ENCODE data around the gene CALCR.

The CALCR gene

GRCh38 chr7:93579431-93579830 lies 4.9 kb upstream of the CALCR start:
- no peak for FAIRE-seq
- no peak for TF ChIP-seq TAF1 (IDR thresholded peaks at IDR 0.05; ENCODE audit: low read depth, low read length)
- no peak for TF ChIP-seq PAX5 (IDR thresholded peaks at IDR 0.05; ENCODE audit: insufficient read depth, low read length, severe bottlenecking)
- no peak for TF ChIP-seq SPI1 (IDR thresholded peaks at IDR 0.05; ENCODE audit: low read depth, low read length)
- no peak for TF ChIP-seq POLR2A (IDR thresholded peaks at IDR 0.05; ENCODE audit: low read depth, low read length)
- TF ChIP-seq POLR2AphosphoS5 (IDR thresholded peaks at IDR 0.05; ENCODE audit: low read depth, low read length) = no peak
- no peak for TF ChIP-seq POU2F2 (IDR thresholded peaks at IDR 0.05; ENCODE audit: low read depth, low read length)
- DNase-seq (ENCODE audit: insufficient read length, low spot score) = no peak

- no peak for TF ChIP-seq TAF1 (IDR thresholded peaks at IDR 0.05; ENCODE audit: low read depth, low read length)
- TF ChIP-seq POLR2A (IDR thresholded peaks at IDR 0.05; ENCODE audit: low read depth, low read length) = no peak
- DNase-seq (ENCODE audit: insufficient read length, low spot score) (no peak), FAIRE-seq (no peak)
These were observed 4.2 kb upstream of the CALCR start for GRCh38 chr7:93578762-93579161.

DNA sequence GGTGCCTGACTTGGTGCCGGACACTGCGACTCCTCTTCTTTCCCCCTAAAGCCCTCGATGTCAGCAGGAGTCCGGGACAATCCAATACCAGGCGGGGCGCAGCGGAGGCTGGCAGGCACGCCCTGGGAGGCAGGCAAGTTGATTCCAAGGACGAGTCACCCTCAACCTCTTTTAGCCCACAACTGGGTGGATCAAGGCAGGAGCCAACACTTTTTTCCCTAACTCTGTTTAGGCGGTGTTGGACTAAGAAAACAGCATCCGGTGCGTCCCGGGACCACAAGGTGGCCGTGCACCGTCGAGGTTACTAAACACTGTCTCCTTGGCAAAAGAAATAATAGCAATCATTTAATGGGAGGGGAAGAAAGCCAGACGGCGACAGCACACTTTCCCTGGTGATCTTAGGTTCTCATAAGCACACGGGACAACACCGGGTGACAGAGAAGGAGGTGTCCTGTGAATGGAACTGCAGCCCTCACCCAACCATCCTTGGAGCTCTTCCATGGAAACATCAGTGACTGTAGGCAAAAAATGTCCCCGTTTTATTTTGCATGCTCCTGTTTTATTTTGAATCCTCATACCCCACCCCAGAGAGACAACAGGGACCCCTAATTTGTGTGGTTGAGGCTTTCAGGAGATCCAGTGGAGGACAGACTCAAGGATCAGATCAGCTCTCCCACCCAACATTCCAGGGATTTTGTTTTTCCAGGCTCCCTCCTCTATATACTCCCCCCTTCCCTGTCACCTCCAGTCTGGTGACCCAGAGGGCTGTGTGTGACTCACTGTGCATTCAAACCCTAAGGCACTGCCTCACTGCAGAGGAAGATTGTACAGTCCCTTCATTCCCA lies 1.3 kb upstream of the CALCR start:
- DNase-seq (ENCODE audit: insufficient read length, low spot score) (no peak), FAIRE-seq (no peak)
- TF ChIP-seq POLR2A (IDR thresholded peaks at IDR 0.05; ENCODE audit: low read depth, low read length) (no peak), SPI1 (IDR thresholded peaks at IDR 0.05; ENCODE audit: low read depth, low read length) (no peak), PAX5 (IDR thresholded peaks at IDR 0.05; ENCODE audit: insufficient read depth, low read length, severe bottlenecking) (no peak), POLR2AphosphoS5 (IDR thresholded peaks at IDR 0.05; ENCODE audit: low read depth, low read length) (no peak), TAF1 (IDR thresholded peaks at IDR 0.05; ENCODE audit: low read depth, low read length) (no peak), POU2F2 (IDR thresholded peaks at IDR 0.05; ENCODE audit: low read depth, low read length) (no peak)

DNA sequence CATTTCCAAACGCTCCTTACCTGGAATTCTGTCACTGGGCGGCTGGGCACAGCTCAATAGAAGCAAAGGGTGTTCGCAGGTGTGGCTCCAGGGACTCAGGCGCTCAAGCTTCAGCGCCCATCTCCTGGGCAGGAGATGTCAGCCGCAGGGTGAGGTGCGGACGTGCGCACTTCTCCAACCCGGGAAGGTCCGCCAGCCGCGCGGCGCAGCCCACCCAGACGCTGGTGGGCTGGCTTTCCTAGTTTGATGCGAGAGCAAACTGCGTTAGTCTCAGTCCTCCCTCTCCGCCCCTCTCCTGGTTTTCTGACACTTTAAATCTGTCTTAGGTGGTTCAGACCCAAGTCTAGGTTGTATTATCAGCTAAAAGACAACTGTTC lies 267 bp downstream of the CALCR start:
- DNase-seq (ENCODE audit: insufficient read length, low spot score) (no peak), FAIRE-seq (no peak)
- no peak for TF ChIP-seq POLR2AphosphoS5 (IDR thresholded peaks at IDR 0.05; ENCODE audit: low read depth, low read length)
- no peak for TF ChIP-seq SPI1 (IDR thresholded peaks at IDR 0.05; ENCODE audit: low read depth, low read length)
- TF ChIP-seq POLR2A (IDR thresholded peaks at IDR 0.05; ENCODE audit: low read depth, low read length) = no peak
- no peak for TF ChIP-seq POU2F2 (IDR thresholded peaks at IDR 0.05; ENCODE audit: low read depth, low read length)
- TF ChIP-seq PAX5 (IDR thresholded peaks at IDR 0.05; ENCODE audit: insufficient read depth, low read length, severe bottlenecking) = no peak
- no peak for TF ChIP-seq TAF1 (IDR thresholded peaks at IDR 0.05; ENCODE audit: low read depth, low read length)

DNA sequence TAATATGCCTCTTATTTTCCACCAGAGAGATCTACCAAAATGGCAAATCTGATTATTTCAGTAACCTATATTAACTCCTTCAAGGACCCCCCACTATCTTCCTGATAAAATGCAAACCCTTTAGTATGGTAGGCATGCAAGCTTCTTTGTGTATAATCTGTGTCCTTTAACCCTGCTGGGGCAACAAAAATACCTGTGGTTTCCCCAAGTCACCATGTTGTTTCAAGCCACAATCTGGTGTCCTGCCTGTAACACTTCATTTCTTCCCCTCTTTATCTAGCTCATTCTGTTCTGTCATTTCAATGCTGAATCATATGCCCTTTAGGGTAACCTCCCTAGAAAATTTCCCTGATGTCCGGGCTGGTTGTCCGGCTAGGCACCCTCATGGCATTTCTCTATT lies 5.3 kb downstream of the CALCR start:
- DNase-seq (ENCODE audit: insufficient read length, low spot score) = no peak
- no peak for FAIRE-seq
- TF ChIP-seq POLR2A (IDR thresholded peaks at IDR 0.05; ENCODE audit: low read depth, low read length) = no peak
- no peak for TF ChIP-seq POLR2AphosphoS5 (IDR thresholded peaks at IDR 0.05; ENCODE audit: low read depth, low read length)
- no peak for TF ChIP-seq SPI1 (IDR thresholded peaks at IDR 0.05; ENCODE audit: low read depth, low read length)
- no peak for TF ChIP-seq POU2F2 (IDR thresholded peaks at IDR 0.05; ENCODE audit: low read depth, low read length)
- TF ChIP-seq TAF1 (IDR thresholded peaks at IDR 0.05; ENCODE audit: low read depth, low read length) = no peak
- TF ChIP-seq PAX5 (IDR thresholded peaks at IDR 0.05; ENCODE audit: insufficient read depth, low read length, severe bottlenecking) = no peak

DNA sequence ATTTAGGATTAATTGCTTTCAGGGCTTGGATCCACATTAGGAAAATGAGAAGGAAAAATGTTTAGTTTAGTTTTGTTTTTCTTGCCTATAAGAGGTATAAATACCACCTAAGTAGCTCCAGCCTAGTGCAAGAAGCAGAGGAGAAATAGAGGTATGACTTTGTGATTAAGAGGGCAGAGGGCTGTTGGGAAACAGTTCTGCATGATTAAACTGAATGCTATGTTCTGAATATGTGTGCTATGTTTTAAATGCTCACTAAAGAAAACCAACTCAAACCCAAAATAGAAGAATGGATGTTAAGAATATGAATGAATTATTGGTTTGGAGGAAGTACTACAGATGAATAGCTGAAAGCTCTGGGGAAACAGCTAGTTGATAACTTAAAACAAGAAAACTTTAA lies 7.6 kb downstream of the CALCR start:
- no peak for FAIRE-seq
- TF ChIP-seq PAX5 (IDR thresholded peaks at IDR 0.05; ENCODE audit: insufficient read depth, low read length, severe bottlenecking) (no peak), POLR2AphosphoS5 (IDR thresholded peaks at IDR 0.05; ENCODE audit: low read depth, low read length) (no peak), POU2F2 (IDR thresholded peaks at IDR 0.05; ENCODE audit: low read depth, low read length) (no peak), POLR2A (IDR thresholded peaks at IDR 0.05; ENCODE audit: low read depth, low read length) (no peak), SPI1 (IDR thresholded peaks at IDR 0.05; ENCODE audit: low read depth, low read length) (no peak), TAF1 (IDR thresholded peaks at IDR 0.05; ENCODE audit: low read depth, low read length) (no peak)
- DNase-seq (ENCODE audit: insufficient read length, low spot score) = no peak

DNA sequence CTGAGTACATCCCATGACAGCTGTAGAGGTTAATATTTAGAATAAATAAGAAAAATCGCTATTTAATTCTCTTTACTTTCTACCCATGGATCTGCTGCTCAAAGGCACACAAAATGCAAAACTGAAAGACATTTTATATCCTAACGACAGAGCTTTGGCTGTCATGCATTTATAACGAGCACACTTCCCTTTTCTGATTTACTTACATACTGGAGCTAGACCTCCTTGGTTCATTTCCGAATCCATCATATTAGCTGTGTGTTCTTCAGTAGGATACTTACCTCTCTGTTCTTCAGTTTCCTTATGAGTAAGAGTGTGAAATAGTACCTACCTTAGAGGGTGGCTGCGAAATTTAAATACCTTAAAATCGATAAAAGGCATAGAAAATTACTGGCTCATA lies 10.9 kb downstream of the CALCR start:
- FAIRE-seq (no peak), DNase-seq (ENCODE audit: insufficient read length, low spot score) (no peak)
- TF ChIP-seq SPI1 (IDR thresholded peaks at IDR 0.05; ENCODE audit: low read depth, low read length) (peak; percentile 30; the same call in 1 of the 2 replicates), TAF1 (IDR thresholded peaks at IDR 0.05; ENCODE audit: low read depth, low read length) (no peak)

DNA sequence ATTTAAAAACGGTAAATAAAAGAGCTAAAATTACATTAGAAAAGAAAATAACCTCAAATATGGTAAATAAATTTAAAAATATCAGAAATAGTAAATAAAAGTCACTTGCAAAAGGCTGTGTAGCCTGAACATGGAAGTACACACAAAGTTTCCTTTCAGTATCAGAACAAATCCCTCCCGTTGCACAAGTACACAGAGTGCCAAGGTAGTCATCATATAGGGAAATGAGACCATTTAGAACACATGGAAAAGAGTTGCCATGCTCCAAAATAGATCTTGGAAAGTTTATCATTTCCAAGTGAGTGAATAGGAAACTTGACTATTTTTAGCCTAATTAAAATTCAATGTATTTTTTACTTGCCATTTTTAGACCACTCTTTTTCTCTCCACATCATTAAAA lies 11.6 kb downstream of the CALCR start:
- TF ChIP-seq PAX5 (IDR thresholded peaks at IDR 0.05; ENCODE audit: insufficient read depth, low read length, severe bottlenecking) (no peak), POLR2A (IDR thresholded peaks at IDR 0.05; ENCODE audit: low read depth, low read length) (no peak), SPI1 (IDR thresholded peaks at IDR 0.05; ENCODE audit: low read depth, low read length) (no peak), TAF1 (IDR thresholded peaks at IDR 0.05; ENCODE audit: low read depth, low read length) (no peak), POU2F2 (IDR thresholded peaks at IDR 0.05; ENCODE audit: low read depth, low read length) (no peak), POLR2AphosphoS5 (IDR thresholded peaks at IDR 0.05; ENCODE audit: low read depth, low read length) (no peak)
- no peak for DNase-seq (ENCODE audit: insufficient read length, low spot score)

GRCh38 chr7:93562106-93562505 lies 12.4 kb downstream of the CALCR start:
- no peak for TF ChIP-seq POLR2AphosphoS5 (IDR thresholded peaks at IDR 0.05; ENCODE audit: low read depth, low read length)
- no peak for TF ChIP-seq PAX5 (IDR thresholded peaks at IDR 0.05; ENCODE audit: insufficient read depth, low read length, severe bottlenecking)
- TF ChIP-seq POLR2A (IDR thresholded peaks at IDR 0.05; ENCODE audit: low read depth, low read length) = no peak
- FAIRE-seq (no peak), DNase-seq (ENCODE audit: insufficient read length, low spot score) (no peak)

More for the DNA sequence above, 11.6 kb downstream of the CALCR start:
- no peak for FAIRE-seq

All from GM12891 (cell line).